ENCODE results near the gene PPP1R8.

Gene PPP1R8

DNA sequence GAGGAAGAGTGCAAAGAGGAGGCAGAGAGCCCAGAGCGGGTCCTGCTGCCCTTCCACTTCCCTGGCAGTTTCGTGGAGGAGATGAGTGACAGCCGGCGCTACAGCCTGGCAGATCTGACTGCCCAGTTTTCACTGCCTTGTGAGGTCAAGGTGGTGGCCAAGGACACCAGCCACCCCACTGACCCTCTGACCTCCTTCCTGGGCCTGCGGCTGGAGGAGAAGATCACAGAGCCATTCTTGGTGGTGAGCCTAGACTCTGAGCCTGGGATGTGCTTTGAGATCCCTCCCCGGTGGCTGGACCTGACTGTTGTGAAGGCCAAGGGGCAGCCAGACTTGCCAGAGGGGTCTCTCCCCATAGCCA, 51.9 kb downstream of the PPP1R8 start:
- Histone ChIP-seq H3K9me3 (ENCODE audit: control insufficient read depth, insufficient read depth, low read length) (no peaks in the 10 kb centered on the region), H3K4me1 (ENCODE audit: control insufficient read depth, insufficient read depth, low read length) (no peaks in the 10 kb centered on the region), H3K4me3 (ENCODE audit: low read length) (no peak overlapping the region), H3K27me3 (ENCODE audit: control insufficient read depth, insufficient read depth, low read length) (no peaks in the 10 kb centered on the region), H3K36me3 (ENCODE audit: control insufficient read depth, insufficient read depth, low read length) (peaks cover 16% of the 10 kb centered on the region), H3K27ac (ENCODE audit: low read length) (no peak overlapping the region)
- no peak for DNase-seq (ENCODE audit: low read depth, low spot score)
- no CpG with 5 or more reads among the region's 6 CpGs for WGBS (ENCODE audit: insufficient coverage, insufficient read length)

DNA sequence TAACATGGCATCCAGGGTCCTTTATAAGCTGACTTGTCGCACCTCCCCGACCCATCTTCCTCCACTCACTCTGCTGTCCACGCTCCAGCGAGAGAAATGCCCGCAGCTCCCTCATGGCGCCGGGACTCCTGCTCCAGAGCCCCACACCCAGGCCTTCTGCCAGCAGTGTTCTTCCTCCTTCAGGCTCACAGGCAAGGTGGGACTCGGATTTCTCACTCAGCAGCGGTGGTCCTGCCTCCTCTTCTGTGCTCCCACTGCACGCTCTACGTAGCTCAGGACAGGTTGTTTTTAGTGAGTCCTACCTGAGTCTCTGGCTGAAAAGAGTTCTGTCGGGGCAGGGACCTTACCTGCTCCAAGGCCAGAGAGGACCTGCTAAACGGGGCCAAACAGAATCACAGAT, 53.0 kb downstream of the PPP1R8 start:
- H3K9me3 ChIP-seq (ENCODE audit: control insufficient read depth, insufficient read depth, low read length): no peaks in the 10 kb centered on the region
- H3K27me3 ChIP-seq (ENCODE audit: control insufficient read depth, insufficient read depth, low read length): no peaks in the 10 kb centered on the region
- no peak overlapping the region for H3K4me3 ChIP-seq (ENCODE audit: low read length)
- WGBS (ENCODE audit: insufficient coverage, insufficient read length): no CpG with 5 or more reads among the region's 13 CpGs
- H3K4me1 ChIP-seq (ENCODE audit: control insufficient read depth, insufficient read depth, low read length): no peaks in the 10 kb centered on the region
- H3K27ac ChIP-seq (ENCODE audit: low read length): no peak overlapping the region
- DNase-seq (ENCODE audit: low read depth, low spot score): no peak
- peaks cover 16% of the 10 kb centered on the region for H3K36me3 ChIP-seq (ENCODE audit: control insufficient read depth, insufficient read depth, low read length)

DNA sequence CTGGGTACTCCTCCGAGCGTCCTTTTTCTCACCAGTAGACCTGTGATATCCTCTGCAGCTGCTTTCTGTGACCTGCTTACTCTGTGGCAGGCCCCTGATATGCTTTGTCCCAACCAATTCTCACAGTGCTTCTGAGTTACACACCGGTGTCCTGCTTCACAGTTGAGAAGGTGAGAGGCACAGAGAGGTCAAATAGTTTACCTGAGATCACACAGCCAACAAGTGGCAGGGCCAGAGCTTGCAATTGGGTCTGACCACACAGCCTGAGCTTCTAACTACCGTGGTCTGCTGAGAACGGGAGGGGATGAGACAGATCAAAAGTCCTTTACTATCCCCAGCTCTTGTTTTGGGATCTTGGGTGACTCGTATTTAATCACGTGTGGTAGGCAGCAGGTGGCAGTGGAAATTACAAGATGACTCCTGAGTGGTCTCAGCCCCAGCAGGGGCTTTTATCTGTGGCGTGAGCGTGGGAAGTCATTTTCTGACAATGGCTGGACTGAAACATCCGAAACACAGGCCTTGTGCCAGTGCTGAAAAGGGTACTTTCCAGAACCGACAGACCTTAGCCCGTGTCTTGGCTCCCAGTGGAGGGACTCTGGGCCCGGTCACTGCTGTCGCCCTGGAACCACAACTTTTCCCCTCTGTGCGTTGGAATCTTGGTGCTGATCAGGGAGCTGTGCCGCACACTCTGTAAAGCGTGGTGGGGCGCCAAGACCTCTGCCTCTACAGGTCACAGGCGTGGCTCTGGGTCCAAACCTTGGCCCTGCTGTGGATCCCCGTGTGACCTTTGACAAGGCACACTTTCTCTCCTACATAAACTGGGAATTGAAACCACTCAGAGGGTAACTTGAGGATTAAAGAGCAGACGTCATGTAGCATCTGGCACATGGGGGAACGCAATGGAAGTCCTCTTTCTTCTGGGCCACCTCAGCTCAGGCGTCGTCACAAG, 53.7 kb downstream of the PPP1R8 start:
- Histone ChIP-seq H3K9me3 (ENCODE audit: control insufficient read depth, insufficient read depth, low read length) (no peaks in the 10 kb centered on the region), H3K4me3 (ENCODE audit: low read length) (no peak overlapping the region), H3K36me3 (ENCODE audit: control insufficient read depth, insufficient read depth, low read length) (peaks cover 16% of the 10 kb centered on the region), H3K27me3 (ENCODE audit: control insufficient read depth, insufficient read depth, low read length) (no peaks in the 10 kb centered on the region), H3K27ac (ENCODE audit: low read length) (no peak overlapping the region), H3K4me1 (ENCODE audit: control insufficient read depth, insufficient read depth, low read length) (no peaks in the 10 kb centered on the region)
- DNase-seq (ENCODE audit: low read depth, low spot score): no peak
- WGBS (ENCODE audit: insufficient coverage, insufficient read length): no CpG with 5 or more reads among the region's 24 CpGs

DNA sequence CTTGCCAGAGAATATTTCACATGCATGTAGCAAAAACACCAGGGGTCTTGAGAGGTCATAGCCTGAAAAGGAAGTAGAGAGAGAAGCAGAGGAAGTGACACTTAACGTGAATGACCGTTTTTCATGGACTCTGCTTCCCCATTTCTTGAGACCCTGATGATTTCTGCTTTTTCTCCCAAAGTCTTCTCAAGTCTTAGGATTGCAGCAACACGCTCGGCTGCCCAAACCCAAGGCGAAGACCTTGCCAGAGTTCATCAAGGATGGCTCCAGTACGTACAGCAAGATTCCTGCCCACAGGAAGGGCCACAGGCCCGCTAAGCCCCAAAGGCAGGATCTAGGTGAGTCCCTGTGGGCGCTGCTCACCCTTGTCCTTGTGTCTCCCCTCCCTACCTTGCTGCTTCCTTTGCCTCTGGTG, 54.5 kb downstream of the PPP1R8 start:
- no peaks in the 10 kb centered on the region for H3K27me3 ChIP-seq (ENCODE audit: control insufficient read depth, insufficient read depth, low read length)
- H3K9me3 ChIP-seq (ENCODE audit: control insufficient read depth, insufficient read depth, low read length): no peaks in the 10 kb centered on the region
- H3K27ac ChIP-seq (ENCODE audit: low read length): no peak overlapping the region
- no peak for DNase-seq (ENCODE audit: low read depth, low spot score)
- no CpG with 5 or more reads among the region's 8 CpGs for WGBS (ENCODE audit: insufficient coverage, insufficient read length)
- H3K4me1 ChIP-seq (ENCODE audit: control insufficient read depth, insufficient read depth, low read length): no peaks in the 10 kb centered on the region
- H3K36me3 ChIP-seq (ENCODE audit: control insufficient read depth, insufficient read depth, low read length): peaks cover 16% of the 10 kb centered on the region
- H3K4me3 ChIP-seq (ENCODE audit: low read length): no peak overlapping the region

DNA sequence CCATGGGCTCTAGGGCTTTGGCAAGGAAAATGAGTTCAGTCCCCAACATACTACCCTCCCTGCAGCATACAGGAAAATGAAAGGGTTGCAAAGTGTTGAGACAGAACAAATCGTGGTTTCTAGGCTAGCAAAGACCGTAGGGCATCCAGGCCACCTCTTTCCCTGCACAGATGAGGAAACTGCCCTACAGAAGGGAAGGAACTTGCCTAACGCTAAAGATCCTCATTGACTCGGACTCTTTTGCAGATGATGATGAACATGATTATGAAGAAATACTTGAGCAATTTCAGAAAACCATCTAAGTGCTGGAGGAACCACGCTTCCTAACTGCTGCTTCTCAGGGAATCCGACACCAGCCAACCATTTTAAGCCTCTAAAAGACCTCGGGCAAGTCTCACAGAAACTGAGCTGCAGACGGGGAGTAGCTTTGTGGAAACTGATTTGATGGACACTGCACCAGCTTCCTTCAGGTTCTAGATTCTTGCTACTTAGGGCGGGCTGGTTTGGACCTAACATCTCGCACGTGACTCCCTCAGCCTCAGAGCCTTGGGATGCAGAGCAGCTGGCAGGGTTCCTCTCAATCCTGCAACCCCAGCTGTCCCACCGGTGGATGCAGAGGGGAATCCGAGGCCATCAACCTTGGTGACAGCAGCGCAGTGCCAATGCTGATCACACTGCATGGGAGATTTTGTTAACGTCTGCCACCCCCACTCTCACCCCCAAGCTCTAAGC, 55.2 kb downstream of the PPP1R8 start:
- Histone ChIP-seq H3K27me3 (ENCODE audit: control insufficient read depth, insufficient read depth, low read length) (no peaks in the 10 kb centered on the region), H3K9me3 (ENCODE audit: control insufficient read depth, insufficient read depth, low read length) (no peaks in the 10 kb centered on the region), H3K4me3 (ENCODE audit: low read length) (no peak overlapping the region), H3K36me3 (ENCODE audit: control insufficient read depth, insufficient read depth, low read length) (peaks cover 16% of the 10 kb centered on the region), H3K4me1 (ENCODE audit: control insufficient read depth, insufficient read depth, low read length) (no peaks in the 10 kb centered on the region), H3K27ac (ENCODE audit: low read length) (no peak overlapping the region)
- WGBS (ENCODE audit: insufficient coverage, insufficient read length): no CpG with 5 or more reads among the region's 15 CpGs
- no peak for DNase-seq (ENCODE audit: low read depth, low spot score)

DNA sequence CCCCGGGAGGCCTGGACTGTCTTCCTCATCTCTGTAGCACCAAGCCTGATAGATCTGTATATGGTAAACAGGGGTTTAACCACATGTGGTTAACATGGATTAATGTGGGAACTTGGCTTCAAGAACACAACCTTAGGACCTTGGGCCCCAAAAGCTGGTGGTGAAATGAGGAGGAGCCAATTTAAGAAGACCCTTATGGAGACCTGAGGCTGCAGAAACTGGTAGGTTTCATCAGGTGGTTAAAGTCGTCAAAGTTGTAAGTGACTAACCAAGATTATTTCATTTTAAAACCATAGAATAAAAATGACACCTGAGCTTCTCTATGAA, 55.7 kb downstream of the PPP1R8 start:
- no peak overlapping the region for H3K4me3 ChIP-seq (ENCODE audit: low read length)
- no peaks in the 10 kb centered on the region for H3K27me3 ChIP-seq (ENCODE audit: control insufficient read depth, insufficient read depth, low read length)
- H3K27ac ChIP-seq (ENCODE audit: low read length): no peak overlapping the region
- no peaks in the 10 kb centered on the region for H3K4me1 ChIP-seq (ENCODE audit: control insufficient read depth, insufficient read depth, low read length)
- WGBS (ENCODE audit: insufficient coverage, insufficient read length): no CpG with 5 or more reads among the region's 2 CpGs
- no peaks in the 10 kb centered on the region for H3K9me3 ChIP-seq (ENCODE audit: control insufficient read depth, insufficient read depth, low read length)
- no peak for DNase-seq (ENCODE audit: low read depth, low spot score)
- H3K36me3 ChIP-seq (ENCODE audit: control insufficient read depth, insufficient read depth, low read length): peaks cover 16% of the 10 kb centered on the region

DNA sequence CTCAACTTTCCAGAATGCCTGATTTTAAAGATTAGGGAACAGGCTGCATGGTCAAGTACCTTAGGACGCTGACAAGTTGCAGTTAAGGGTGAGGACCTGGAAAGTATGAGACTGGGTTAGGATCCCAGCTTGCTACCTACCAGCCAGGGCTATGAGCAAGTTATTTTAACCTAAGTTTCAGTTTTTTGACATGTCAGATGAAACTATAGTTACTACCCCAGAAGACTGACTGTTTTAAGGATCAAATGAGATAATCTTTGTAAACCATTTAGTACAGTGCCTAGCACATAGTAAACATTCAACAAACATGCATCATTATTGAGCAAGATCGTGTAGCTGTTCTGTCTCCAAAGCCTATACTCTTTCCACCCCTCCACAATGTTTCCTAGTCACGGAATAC, 56.2 kb downstream of the PPP1R8 start:
- WGBS (ENCODE audit: insufficient coverage, insufficient read length): no CpG with 5 or more reads among the region's 3 CpGs
- no peak overlapping the region for H3K27ac ChIP-seq (ENCODE audit: low read length)
- peaks cover 18% of the 10 kb centered on the region for H3K36me3 ChIP-seq (ENCODE audit: control insufficient read depth, insufficient read depth, low read length)
- H3K4me1 ChIP-seq (ENCODE audit: control insufficient read depth, insufficient read depth, low read length): no peaks in the 10 kb centered on the region
- H3K9me3 ChIP-seq (ENCODE audit: control insufficient read depth, insufficient read depth, low read length): no peaks in the 10 kb centered on the region
- H3K4me3 ChIP-seq (ENCODE audit: low read length): no peak overlapping the region
- no peak for DNase-seq (ENCODE audit: low read depth, low spot score)
- H3K27me3 ChIP-seq (ENCODE audit: control insufficient read depth, insufficient read depth, low read length): no peaks in the 10 kb centered on the region

DNA sequence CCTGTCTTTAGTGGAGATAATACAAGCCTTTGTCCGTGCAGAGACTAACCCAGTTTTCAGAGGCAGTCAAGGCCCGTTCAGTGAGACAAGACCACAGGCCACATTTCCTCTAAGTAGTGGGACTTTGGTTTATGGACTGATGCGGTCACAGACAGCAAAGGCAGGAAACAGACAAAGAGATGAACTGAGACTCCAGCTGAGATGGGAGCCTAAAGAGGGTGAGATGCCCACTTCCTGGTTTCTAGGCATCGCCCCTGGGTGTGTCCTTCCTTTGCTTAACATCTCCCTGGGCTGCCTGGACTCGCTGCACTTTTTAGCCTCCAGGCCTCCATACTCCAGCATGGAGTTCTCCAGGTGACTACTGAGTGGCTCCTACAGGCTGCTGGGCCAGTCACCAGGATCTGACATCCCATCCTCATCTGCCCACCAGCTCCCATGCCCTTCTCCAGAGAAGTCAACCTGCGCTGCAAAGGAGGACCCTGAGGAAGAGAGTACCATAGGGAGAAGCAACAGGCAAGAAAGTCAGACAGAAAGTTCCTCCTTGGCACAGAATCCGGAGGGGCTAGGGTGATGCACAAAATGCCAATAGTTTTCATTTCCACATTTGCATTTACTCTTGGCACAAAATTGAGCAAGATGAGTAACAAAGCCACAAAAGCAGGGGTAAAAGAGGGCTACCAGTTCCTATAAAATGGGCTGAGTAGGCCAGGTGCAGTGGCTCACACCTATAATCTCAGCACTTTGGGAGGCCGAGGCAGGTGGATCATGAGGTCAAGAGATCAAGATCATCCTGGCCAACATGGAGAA, 56.8 kb downstream of the PPP1R8 start:
- Histone ChIP-seq H3K27ac (ENCODE audit: low read length) (no peak overlapping the region), H3K27me3 (ENCODE audit: control insufficient read depth, insufficient read depth, low read length) (no peaks in the 10 kb centered on the region), H3K4me1 (ENCODE audit: control insufficient read depth, insufficient read depth, low read length) (no peaks in the 10 kb centered on the region), H3K4me3 (ENCODE audit: low read length) (no peak overlapping the region), H3K9me3 (ENCODE audit: control insufficient read depth, insufficient read depth, low read length) (no peaks in the 10 kb centered on the region), H3K36me3 (ENCODE audit: control insufficient read depth, insufficient read depth, low read length) (peaks cover 13% of the 10 kb centered on the region)
- no peak for DNase-seq (ENCODE audit: low read depth, low spot score)
- WGBS (ENCODE audit: insufficient coverage, insufficient read length): no CpG with 5 or more reads among the region's 8 CpGs

DNA sequence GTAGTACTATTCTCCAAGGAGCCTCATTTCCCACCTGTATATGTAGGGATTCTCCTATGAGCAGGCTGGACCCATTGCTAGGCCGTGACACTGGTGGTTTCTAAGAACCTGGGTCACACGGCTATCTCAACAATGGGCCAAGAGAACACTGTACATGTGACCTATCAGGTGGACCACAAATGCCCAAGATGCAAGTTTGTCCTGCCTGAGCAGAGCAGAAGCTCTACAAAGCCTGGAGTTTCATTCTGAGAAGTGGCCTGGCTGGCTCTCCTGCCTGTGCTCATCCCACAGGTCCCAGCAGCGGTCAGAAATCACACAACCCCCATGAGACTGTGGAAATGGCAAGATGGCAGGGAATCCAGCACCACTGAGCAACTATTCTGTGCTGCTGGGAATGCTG, 58.9 kb downstream of the PPP1R8 start:
- no peak for DNase-seq (ENCODE audit: low read depth, low spot score)
- Histone ChIP-seq H3K4me1 (ENCODE audit: control insufficient read depth, insufficient read depth, low read length) (no peaks in the 10 kb centered on the region), H3K27ac (ENCODE audit: low read length) (no peak overlapping the region), H3K27me3 (ENCODE audit: control insufficient read depth, insufficient read depth, low read length) (no peaks in the 10 kb centered on the region), H3K4me3 (ENCODE audit: low read length) (no peak overlapping the region), H3K9me3 (ENCODE audit: control insufficient read depth, insufficient read depth, low read length) (no peaks in the 10 kb centered on the region), H3K36me3 (ENCODE audit: control insufficient read depth, insufficient read depth, low read length) (peaks cover 24% of the 10 kb centered on the region; the same call in 1 of the 2 replicates)
- no CpG with 5 or more reads among the region's 3 CpGs for WGBS (ENCODE audit: insufficient coverage, insufficient read length)

DNA sequence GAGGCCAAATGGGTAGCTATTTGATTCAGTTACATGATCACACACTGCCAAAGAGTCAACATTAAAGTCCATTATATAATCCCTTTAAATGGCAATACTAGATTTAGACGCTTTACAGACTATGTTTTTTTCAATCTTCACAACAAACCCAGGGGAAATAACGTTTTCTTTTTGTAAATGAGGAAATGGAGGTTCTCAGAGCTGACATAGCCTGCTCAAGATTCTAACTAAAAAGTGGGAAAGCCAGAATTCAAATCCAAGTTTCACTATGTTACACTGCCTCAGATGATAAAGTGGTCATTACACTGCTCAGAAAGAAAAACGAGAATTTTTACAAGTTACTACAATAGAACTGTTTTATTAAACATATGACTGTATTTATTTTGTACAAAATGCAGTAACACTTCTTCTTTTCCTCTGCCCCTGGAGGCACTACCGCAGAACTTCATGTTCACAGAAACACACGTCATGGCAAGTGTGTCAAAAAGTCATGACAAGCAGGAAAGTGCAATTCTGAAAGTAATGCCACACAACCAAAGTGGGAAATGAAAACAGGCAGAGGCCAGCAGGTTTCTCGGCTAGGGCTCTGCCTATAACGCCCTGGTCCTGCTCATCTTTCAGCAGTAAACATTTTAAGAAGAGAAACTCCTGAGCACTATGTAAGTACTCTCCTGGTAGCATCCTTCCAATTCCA, 60.8 kb downstream of the PPP1R8 start:
- Histone ChIP-seq H3K4me1 (ENCODE audit: control insufficient read depth, insufficient read depth, low read length) (no peaks in the 10 kb centered on the region), H3K27ac (ENCODE audit: low read length) (no peak overlapping the region), H3K9me3 (ENCODE audit: control insufficient read depth, insufficient read depth, low read length) (no peaks in the 10 kb centered on the region), H3K4me3 (ENCODE audit: low read length) (no peak overlapping the region), H3K27me3 (ENCODE audit: control insufficient read depth, insufficient read depth, low read length) (no peaks in the 10 kb centered on the region), H3K36me3 (ENCODE audit: control insufficient read depth, insufficient read depth, low read length) (peaks cover 26% of the 10 kb centered on the region; the same call in 1 of the 2 replicates)
- WGBS (ENCODE audit: insufficient coverage, insufficient read length): no CpG with 5 or more reads among the region's 7 CpGs
- no peak for DNase-seq (ENCODE audit: low read depth, low spot score)

Data from iPS DF 6.9 (cell line).